Activated CD8-positive, alpha-beta memory T cell treated with anti-CD3 and anti-CD28 coated beads, Interleukin-2, amount 50 U/mL, for 24 hours (primary cell): ENCODE data around the gene DOK7.

ENCODE experiments used
- DNase-seq: peaks from one replicate; pipeline ENCODE4 v3.0.0-alpha.2; 2020; ENCODE audit errors: extremely low read depth

DOK7 gene

GRCh38 chr4:3475041-3475712 lies 12.1 kb downstream of the DOK7 start:
- no peak for DNase-seq

- no peak for DNase-seq
Observed at GRCh38 chr4:3475713-3476260, 12.7 kb downstream of the DOK7 start.

DNA sequence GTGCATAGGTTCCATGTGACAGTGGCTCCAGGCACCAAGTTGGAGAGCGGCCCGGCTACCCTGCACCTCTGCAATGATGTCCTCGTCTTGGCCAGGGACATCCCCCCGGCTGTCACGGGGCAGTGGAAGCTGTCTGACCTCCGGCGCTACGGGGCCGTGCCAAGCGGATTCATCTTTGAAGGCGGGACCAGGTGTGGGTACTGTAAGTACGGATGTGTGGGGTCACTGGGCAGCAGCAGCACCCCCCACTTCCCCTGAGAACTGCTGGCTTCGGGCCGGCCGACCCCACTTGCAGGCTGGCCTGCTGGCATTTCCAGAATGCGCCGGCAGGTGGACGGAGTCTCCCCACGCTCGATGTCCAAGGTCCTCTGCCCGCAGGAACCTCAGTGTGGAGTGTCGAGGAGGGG lies 13.2 kb downstream of the DOK7 start:
- DNase-seq: no peak

DNA sequence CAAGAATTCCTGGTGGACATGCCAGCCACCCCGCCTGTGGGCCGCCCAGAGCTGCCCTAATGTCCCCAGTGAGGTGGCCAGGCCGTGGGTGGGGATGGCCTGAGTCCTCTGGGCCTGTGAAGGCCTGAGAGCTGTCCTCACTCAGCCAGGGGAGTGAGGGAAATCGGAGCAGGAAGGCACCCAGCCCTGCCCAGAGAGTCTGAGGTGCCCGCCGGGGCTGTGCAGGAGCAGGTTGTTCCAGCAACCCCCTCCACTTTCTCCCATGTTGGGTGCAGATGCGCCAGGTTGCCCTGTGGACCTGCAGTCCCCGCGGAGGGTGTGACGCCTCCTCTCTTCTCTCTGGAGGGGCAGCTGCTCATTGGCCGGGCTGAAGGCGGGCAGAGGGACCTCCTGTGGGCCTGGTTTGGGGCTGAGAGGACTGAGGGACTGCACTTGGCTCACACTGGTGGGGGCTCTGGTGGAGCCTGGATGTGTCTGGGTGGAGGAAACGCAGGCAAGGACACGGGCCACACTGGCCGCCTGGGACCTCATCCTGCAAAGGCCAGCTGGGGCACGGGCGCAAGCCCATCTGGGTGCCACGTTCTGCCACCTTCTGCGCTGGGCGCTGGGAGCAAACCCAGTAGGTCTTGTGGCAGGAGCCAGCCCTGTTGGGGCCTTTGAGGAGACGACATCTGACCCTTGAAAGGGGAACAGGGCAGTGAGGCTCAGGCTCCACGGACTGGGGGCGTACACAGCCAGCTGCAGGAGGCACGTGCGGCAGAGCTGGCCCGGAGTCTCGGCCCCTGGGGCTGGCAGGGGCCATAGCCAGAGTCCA lies 14.0 kb downstream of the DOK7 start:
- no peak for DNase-seq

DNA sequence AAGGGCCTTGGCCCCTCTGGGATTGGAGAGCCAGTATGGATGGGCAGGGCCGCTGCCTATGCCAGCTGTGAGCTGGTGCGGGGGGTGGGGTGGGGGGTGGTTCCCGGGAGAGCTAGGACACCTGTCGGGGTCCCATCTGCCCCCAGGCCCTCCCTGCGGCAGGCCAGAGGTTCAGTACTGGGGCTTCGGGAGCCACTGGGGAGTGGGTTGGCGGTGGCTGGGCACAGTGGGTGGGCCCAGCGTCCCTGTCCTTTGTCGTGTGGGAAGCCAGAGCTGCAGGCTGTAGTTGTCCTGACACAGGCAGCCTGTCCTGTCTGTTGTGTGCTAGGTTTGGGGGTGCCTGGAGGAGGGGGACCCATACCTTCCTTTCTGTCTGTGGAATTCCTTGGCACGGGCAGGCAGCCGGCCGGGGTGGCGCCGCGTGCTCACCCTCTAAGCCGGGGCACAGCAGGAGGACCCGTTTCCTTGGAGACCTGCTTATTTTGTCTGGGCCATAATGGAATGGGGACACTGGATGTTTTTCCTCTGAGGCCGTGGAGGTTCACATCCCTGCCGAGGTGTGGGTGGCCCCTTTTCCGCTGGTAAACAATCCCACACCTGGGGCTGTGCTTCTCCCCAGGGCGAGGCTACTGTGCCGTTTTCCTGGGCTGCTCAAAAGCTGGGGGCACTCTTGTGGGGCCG lies 14.8 kb downstream of the DOK7 start:
- no peak for DNase-seq

DNA sequence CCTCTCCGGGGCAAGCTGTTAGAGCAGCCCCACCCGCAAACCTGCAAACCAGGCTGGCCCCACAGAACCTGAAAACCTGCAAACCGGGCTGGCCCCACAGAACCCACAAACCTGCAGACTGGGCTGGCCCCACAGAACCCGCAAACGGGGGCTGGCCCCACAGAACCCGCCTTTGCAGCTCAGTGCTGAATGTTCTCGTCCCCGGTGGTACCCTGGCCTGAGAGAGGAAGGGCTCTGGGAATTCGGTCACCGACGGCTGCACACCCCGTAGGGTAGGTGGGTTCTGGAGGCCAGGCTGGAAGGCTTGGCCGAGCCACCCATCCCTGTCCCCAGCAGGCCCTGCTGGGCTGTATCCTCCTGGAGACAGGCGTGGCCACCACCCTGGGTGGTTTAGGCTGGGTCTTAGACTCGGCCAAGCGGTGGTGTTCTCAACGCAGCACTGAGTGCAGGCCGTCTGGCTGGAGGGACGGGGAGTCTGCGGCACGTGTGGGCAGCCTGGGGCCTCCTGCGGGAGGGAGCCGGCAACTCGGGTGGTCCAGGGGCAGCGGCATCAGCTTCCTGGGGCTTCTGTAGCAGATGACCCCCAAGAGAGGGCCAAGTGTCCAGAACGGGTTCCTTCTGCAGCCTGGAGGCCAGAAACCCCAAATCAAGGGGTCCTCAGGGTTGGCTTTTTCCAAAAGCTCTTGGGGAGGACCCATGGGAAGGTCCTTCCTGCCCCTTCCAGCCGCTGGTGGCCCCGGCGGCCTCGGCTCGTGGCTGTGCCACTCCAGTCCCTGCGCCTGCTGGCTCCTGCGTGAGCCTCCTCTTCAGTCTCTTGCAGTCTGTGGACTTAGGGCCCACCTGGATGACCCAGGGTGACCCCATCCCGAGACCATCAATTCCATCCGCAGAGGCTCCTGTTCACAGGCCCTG lies 15.6 kb downstream of the DOK7 start:
- DNase-seq: no peak

DNA sequence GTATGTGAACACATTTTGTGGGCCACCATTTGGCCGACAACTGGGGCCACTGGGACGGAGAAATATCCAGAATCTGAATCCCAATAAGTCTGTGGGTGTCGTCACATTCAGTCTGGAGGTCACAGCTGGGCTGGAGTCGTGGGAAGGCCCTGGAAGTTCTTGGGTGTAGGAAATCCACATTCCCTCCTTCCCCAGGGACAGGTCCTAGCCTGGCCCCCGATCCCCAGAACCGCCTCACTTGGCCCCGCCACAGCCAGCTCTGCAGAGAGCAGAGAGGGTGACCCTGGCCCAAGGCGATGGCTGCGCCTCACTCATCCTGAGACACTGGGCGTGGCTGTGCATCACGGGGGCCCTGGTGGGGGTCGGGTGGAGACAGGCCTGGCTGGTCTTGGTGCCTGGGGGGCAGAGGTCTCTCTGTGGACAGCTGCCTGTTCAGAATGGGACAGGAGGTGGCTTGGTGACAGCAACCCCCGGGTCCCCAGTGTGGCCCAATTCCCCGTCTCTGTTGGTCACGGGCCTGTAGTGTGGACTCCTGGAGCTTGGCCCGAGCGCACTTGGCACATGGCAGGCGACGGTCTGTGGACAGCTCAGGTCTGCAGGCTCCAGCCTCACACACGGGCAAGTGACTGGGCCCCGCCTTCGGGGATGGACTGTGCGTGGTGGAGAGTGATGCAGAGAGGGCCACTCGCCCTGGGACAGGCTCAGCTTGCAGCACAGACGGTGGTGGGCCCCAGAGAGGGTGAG lies 16.4 kb downstream of the DOK7 start:
- DNase-seq: no peak

- peak; percentile 39 for DNase-seq
Observed at GRCh38 chr4:3480528-3481112, 17.5 kb downstream of the DOK7 start.

GRCh38 chr4:3481113-3481531 lies 18.0 kb downstream of the DOK7 start:
- no peak for DNase-seq

- no peak for DNase-seq
Observed at GRCh38 chr4:3481783-3482393, 18.8 kb downstream of the DOK7 start.

- DNase-seq: no peak
Observed at GRCh38 chr4:3482707-3483106, 19.6 kb downstream of the DOK7 start.

- no peak for DNase-seq
Observed at GRCh38 chr4:3483471-3483921, 20.4 kb downstream of the DOK7 start.

- DNase-seq: no peak
Observed at GRCh38 chr4:3484057-3484973, 21.2 kb downstream of the DOK7 start.

- no peak for DNase-seq
Observed at GRCh38 chr4:3485011-3485791, 22.1 kb downstream of the DOK7 start.

DNA sequence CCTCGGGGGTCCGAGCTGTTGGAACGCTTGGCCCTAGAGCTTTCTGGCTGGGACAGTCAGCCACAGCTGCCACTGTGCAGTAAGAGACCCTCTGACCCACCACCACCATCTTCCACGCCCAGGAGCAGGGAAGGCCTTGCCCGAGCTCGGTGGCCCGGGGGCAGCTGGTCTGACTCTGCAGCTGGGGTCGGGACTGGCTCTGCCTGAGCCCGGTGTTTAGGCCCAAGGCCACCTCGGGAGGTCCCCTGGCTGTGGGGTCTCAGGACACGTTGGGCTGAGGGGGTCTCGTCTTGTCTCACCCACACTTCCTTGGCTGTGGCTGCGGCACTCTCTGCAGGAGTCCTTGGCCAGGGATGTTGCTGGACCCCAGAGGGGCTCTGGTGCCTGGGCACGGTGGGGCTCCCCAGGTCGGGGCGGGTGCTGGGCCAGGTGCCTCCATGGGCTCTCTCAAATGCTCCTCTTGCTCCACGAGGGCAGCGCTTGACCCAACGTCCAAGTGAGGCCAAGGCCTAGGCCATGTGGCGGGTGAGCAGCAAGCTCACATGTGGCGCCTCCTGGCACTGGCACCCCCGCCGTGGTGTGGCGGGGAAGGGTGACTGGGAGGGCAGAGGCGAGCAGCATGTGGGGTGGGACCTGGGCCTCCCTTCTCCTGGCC lies 22.9 kb downstream of the DOK7 start:
- DNase-seq: no peak

GRCh38 chr4:3486541-3487540 lies 23.7 kb downstream of the DOK7 start:
- DNase-seq: no peak
